ENCODE results near the gene C3orf33.
A peak's percentile ranks its signal among the peaks of the same experiment; 100 is the strongest.

The C3orf33 gene

GRCh38 chr3:155753038-155753639 lies 52.9 kb downstream of the C3orf33 start:
- TF ChIP-seq CTCF (IDR thresholded peaks at IDR 0.05; ENCODE audit: borderline replicate concordance, insufficient read depth, low read depth, low read length): peak; percentile 24; the same call in 1 of the 2 replicates
- H3K4me3 ChIP-seq (ENCODE audit: low read depth, low read length): no peak overlapping the region

- no peak overlapping the region for H3K4me3 ChIP-seq (ENCODE audit: low read depth, low read length)
- TF ChIP-seq CTCF (IDR thresholded peaks at IDR 0.05; ENCODE audit: borderline replicate concordance, insufficient read depth, low read depth, low read length): no peak
Measured at GRCh38 chr3:155748611-155749365, 57.3 kb downstream of the C3orf33 start.

GRCh38 chr3:155747946-155748290 lies 58.2 kb downstream of the C3orf33 start:
- TF ChIP-seq CTCF (IDR thresholded peaks at IDR 0.05; ENCODE audit: borderline replicate concordance, insufficient read depth, low read depth, low read length): no peak
- no peak overlapping the region for H3K4me3 ChIP-seq (ENCODE audit: low read depth, low read length)

- H3K4me3 ChIP-seq (ENCODE audit: low read depth, low read length): no peak overlapping the region
- TF ChIP-seq CTCF (IDR thresholded peaks at IDR 0.05; ENCODE audit: borderline replicate concordance, insufficient read depth, low read depth, low read length): no peak
Measured at GRCh38 chr3:155747286-155747945, 58.7 kb downstream of the C3orf33 start.

- no peak overlapping the region for H3K4me3 ChIP-seq (ENCODE audit: low read depth, low read length)
Measured at GRCh38 chr3:155746703-155747102, 59.4 kb downstream of the C3orf33 start.

GRCh38 chr3:155745795-155746550 lies 60.1 kb downstream of the C3orf33 start:
- TF ChIP-seq CTCF (IDR thresholded peaks at IDR 0.05; ENCODE audit: borderline replicate concordance, insufficient read depth, low read depth, low read length): no peak
- no peak overlapping the region for H3K4me3 ChIP-seq (ENCODE audit: low read depth, low read length)

More at GRCh38 chr3:155746703-155747102, 59.4 kb downstream of the C3orf33 start:
- TF ChIP-seq CTCF (IDR thresholded peaks at IDR 0.05; ENCODE audit: borderline replicate concordance, insufficient read depth, low read depth, low read length): no peak

All from GM12875 (cell line).